ENCODE measurements around the gene RAPSN. TPM values are rescaled to one million over a fixed set of nuclear protein-coding genes. Genes with fewer than 3 reads are reported as not detected.

The RAPSN gene
- 0.58 TPM for polyA plus RNA-seq (2013, experiment 1 of 2; ENCODE audit: insufficient read length)
- polyA plus RNA-seq (2013, experiment 2 of 2; ENCODE audit: insufficient read length) = 0.37 TPM

DNA sequence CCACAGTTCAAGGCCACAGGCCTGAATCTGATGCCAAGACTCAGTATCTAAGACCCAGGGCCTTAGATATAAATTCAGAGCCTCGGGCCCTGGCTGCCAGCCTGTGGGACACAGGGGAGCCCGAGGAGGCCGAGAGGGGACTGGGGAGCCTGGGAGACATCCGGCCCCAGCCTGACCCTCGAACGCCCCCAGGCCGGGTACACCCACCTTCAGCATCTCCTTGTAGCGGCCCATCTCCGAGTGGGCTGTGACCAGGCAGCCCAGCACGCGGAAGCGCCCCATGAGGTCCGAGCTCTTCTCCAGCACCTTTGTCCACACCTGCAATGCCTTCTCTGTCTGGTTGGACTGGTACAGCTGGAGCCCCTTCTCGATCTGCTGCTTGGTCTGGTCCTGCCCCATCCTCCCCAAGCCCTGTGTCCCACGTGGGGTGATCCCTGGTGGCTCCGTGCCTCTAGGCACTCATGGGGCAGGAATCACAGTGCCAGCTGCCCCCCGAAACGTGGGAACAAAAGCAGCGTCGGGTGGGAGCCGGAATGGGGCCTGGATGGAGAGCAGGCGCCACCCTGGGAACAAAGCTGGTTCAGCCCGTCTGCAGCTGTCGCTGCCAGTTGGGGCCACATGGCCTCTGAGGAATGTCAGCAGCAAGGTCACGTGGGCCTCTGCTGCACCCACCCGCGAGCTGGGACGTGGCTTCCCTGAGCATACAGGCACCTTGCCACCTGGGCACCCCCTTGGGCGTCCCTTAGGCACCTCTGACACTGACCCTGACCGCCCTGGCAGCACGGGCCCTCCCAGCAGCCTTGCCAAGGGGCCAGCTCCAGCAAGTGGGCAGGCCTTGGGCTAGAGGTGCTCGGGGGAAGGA, at the start of gene RAPSN:
RAPSN (minus strand) TSS at position 571 of the 862 bp plus-strand sequence; CDS start at position 399, 172 bp downstream.
- DNase-seq = no peak

DNA sequence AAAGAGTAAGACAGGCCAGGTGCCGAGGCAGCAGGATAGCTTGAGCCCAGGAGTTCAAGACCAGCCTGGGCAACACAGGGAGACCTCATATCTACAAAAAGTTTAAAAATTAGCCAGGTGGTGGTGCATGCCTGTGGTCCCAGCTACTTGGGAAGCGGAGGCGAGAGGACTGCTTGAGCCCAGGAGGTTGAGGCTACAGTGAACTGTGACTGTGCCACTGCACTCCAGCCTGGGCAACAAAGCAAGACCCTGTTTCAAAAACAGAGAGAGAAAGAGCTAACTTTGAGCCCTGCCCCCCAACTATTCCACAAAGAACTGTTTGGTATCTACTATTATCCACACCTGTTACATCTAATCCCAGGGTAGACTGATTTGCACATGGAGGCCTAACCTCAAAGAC, 49.2 kb upstream of the RAPSN start:
- DNase-seq = no peak

DNA sequence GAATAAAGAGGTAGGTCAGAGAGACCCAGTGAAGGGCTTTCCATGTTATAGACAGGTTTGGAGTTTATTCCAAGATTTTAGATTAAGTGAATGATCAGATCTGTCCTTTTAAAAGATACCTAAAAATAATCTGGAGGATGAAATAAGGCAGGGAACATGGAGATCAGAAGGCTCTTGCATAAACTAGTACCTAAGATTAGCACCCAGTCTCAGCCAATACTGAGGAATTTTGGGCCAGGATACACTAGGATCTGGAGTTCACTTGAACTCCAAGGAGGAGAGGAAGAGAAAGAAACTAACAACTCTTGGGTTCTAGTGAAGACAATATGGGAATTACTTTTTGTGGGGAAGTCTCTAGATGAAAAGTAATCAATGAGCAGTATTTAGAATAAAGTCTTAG, 47.9 kb upstream of the RAPSN start:
- no peak for DNase-seq

DNA sequence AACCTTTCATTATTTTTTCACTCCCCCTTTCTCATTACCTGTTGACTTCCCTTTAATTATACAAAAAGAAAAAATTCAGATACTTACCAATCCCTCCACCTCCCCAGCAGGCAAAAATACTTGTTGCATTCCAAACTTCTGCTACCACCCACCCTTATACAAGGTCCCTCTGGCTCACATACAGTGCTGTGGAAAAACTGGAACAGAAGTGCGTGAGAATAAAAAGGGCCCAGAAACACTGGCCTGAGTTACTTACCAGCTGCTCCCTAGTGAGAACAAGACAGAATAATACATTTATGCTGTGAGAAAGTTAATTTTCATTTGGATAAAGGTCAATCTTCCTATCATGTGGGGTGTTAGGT, 46.9 kb upstream of the RAPSN start:
- peak; percentile 36 for DNase-seq

DNA sequence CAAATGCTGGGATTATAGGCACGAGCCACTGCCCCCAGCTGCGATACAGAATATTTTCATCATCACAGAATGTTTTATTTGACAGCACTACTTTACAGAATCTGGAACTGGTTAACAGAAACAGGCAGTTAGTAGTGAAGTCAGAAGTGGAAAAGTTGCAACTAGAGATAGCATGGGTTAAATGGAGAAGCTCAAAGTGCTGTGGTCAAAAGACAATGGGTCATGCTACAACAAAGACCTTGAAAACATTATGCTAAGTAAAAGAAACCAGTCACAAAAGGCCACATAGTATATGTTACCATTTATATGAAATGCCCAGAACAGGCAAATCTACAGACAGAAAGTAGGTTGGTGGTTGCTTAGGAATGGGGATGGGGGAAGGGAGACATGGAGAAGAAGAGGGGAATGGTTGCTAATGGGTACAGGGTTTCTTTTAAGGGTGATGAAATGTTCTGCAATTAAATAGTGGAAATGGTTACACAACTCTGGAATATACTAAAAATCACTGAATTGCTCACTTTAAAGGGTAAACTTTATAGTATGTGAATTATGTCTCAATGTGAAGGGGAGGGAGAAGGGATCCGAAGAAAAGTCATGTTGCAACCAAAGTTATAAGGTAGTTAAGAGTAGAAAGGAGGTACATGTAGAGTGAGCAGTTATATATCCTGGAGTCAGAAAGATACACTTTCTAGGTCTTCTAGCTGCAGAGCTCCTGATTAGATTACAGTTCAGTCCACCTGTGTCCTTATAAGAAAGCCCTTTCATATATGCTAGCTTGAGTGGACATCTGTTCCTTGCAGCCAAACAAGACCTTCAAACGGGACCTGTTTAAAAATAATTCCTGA, 46.3 kb upstream of the RAPSN start:
- DNase-seq = peak; percentile 93

DNA sequence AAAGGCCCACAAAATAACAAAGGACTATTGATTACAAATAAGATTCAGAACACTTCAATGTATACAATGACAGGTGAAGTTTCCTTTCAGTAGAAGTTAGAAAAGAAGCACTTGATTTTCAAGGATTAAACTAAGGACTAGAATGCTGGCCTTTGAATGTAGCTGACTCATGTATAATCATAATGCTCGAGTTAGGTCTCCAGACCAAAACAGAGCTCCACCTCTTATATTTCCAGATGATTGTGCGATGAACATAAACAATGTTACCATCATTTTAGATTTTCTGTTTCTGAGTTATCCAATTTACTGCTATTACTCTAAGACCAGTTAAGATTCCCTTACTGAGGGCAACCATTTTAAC, 40.4 kb upstream of the RAPSN start:
- no peak for DNase-seq

DNA sequence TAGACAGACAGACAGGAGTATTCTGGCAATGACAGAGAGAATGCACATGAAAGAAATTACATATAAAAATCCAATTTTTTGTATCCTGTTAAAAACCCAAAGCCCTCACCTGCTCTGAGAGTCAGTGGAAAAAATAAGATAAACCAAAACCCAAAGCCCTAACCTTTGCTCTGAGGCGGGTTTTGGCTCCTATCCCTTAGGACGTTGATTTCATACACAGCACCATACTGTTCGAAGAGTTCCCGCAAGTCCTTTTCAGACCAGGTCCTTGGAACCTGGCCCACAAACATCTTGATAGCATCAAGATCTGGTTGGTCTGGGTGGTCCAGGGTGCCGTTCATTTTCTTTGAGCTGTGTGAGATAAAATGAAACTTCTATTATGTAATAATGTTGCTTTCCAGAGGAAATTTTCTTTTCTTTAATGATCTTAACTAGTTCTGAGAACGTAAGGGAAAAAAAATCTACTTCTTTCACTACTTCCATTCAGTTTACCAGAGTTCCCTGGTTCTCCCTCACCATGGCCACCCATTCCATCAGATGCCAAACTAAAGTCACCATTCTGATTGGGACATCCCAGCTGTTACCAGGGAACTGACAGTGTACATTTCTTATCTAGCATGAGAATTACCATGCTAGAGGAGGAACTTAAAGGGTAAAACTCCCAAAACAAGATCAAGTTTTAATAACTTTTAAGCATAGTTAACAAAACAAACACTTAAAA, 39.9 kb upstream of the RAPSN start:
- no peak for DNase-seq

DNA sequence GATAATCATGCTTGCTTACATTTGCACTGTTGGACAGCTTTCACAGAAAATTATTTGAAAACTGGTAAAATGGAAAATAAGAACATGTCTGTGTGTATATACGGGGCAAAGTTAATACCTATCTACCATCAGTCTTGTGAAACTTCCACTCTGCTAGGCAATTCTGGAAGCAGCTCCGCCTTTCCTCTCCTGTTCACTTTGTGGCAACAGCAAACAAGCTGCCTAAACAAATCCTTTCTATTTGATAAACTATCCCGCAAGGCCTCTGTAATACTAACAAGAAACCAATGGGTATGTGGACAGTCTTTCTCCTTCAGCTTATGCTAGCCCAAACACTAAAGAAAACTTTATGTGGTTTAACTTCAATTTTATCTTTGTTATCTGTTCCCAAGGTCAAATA, 39.2 kb upstream of the RAPSN start:
- no peak for DNase-seq

DNA sequence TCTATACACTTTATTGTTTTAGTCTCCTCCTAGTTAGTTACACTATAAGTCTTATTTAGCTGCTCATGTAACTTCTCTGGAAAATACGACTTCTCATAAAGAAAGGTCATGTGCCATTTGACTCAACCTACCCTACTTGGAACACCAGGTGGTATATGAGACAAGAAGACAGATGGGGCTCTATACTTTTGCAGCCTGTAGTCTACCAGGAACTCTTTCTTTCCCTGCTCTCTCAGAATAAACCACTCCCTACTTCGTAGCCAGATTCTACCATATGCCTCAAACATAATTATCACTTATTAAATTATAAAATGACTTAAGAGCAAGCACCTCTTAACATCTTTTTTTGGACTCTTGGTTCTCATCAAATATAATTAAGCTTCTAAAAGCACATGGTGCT, 38.5 kb upstream of the RAPSN start:
- no peak for DNase-seq

DNA sequence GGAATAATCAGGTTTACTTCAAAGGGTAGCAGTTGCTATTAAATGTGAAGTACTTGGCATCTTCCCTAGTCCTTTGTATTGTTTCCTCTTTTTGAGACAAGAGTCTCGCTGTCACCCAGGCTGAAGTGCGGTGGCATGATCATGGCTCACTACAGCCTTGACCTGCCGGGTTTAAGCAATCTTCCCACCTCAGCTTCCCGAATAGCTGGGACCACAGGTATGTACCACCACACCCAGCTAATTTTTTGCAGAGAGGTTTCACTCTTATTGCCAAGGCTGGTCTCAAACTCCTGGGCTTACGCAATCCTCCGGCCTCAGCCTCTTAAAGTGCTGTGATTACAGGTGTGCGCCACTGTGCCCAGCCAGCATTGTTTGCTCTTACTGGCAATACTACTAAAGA, 36.2 kb upstream of the RAPSN start:
- no peak for DNase-seq

DNA sequence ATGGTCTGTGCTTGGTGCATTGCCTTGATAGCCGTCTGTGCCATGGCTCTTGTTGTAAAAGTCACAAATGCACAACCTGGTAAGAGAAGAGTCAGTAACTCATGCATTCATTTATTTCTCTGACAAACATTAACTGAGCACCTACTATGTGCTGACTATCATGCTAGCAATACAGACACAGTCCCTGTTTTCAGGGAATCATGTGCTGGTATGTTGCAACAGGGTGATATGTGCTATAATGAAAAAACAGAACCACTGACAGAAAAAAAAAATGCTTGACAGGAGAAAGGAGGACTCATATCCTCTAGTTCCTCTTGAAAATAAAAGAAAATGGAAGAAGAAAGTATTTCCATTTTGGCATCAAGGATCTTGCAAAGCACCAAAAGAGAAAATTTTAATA, 34.5 kb upstream of the RAPSN start:
- no peak for DNase-seq

DNA sequence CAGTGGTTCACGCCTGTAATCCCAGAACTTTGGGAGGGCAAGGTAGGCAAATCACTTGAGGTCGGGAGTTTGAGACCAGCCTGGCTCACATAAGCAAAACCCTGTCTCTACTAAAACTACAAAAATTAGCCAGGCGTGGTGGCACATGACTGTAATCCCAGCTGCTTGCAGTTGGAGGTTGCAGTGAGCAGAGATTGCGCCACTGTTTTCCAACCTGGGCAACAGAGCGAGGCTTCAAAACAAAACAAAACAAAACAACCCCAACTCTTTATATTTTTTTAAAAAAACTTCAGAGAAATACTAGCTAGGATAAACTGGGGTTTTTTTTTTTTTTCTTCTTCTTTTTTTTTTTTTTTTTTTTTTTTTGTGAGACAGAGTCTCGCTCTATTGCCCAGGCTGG, 31.8 kb upstream of the RAPSN start:
- no peak for DNase-seq

DNA sequence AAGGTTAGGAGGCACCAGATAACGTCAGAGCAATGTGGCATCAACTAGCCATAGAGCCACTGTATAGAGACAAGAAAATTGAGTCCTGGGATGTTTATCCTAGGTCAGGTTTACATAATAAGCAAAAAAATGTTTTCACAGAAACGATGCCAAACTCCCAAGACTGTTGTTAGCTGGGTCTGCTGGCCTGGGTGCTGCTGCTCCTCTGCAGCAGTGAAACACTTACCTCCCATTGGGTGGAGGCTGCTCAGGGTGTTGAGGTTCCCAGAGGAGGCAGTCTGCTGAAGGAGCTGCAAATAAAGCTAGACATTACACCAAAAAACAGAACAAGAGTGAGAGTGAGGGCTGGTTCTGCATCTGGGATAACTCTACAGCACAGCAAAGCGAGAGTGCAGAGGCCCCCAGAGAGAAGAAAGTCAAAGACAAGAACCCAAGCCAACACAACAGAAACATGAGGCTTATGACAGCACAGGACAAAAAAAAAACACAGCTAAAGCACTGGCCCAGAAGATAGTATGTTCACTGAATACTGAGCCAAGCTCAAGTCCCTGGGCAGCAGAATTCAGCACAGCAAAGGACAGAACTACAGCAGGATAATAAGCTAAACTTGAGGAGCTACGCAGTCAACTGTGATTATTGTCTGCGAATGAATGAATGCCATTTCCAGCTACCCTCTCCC, 29.9 kb upstream of the RAPSN start:
- no peak for DNase-seq

DNA sequence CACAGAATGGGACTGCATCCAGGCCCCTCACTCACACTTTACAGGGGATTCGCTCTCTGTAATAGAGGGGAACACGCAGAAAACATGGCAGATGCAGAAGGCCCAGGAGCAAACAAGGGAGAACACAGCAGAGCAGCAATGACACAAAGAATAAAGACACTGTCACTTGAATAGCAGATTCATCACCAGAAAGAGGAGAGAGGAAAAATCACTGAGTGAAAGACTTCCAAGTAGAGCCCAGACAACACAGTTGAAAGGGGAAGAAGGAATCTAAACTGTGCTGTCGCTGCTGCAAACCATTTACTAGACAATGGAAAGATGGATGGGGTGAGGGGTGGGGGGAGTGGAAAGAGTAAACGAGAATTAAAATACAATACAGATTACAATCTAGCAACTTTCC, 28.8 kb upstream of the RAPSN start:
- no peak for DNase-seq

DNA sequence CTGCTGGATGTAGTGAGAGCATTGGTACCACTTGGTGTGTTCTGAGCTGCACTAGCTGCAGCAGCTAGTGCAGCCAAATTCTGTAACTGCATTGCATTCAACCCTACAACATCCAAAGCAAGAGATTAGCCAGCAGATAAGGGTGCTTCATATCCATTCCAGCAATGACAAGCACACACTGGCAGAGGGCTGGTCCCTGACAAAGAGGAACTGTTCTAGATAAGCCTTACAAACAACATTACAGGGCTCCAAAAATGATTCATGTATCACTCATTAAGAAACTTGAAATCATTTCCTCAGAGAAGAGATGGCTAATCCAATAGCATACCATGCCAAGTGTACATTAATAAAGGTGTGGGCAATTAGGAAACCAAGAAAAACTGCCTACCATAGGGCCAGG, 28.4 kb upstream of the RAPSN start:
- DNase-seq = no peak

DNA sequence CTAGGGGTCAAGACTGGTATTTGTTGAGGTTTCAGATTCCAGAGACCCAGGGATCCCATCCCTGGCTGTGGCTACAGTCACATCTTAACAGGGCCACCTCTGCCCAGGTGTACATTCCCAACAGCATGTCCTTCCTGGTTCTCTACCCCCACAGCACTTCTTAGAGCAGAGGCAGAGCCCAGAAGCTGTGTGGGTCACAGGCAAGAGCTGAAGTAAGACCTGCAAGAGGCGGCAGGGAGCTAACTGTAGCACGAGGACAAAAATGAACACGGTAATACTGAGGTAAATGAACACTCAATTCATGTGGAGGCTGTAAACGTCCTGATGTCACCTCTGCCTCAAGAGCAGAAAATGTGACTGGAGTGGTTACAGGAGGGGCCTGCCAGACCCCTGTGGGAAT, 21.7 kb upstream of the RAPSN start:
- DNase-seq = no peak

DNA sequence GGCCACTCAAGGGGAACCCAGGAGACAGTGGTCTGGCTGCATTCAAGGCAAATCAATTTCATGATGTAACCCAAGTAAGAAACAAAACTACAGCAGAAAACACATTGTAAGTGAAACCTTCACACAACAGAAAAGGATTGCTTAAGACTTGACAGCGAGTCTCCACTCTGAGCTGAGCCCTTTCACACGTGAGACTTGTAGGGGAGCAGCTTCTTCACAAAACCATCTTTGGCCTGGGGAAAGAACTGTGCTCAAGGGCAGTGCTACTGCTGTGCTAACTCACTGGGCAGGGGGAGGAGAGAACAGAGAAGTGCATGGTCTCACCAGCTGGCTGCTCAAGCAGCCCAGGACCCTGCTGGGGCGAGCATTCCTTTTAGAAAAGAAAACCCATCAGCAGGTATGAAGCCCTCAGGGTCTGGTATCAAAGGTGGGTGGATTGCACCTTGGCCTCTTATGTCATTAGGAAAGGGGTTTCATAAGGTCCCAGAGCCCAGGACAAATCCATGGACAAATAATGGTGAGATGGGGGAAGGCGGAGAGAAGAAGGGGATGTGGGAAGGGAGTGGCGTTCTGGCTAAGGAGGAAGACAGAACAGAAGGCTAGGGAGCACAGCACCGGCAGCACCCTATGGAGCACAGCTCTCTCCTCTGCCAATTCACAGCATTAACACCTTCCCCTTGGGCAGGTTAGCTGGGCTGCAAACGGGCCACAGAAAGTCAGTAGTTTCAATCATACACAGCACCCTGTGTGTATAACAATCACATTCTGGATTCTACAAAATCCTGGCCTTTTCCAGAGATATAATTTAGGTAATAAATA, 20.6 kb upstream of the RAPSN start:
- DNase-seq = no peak

DNA sequence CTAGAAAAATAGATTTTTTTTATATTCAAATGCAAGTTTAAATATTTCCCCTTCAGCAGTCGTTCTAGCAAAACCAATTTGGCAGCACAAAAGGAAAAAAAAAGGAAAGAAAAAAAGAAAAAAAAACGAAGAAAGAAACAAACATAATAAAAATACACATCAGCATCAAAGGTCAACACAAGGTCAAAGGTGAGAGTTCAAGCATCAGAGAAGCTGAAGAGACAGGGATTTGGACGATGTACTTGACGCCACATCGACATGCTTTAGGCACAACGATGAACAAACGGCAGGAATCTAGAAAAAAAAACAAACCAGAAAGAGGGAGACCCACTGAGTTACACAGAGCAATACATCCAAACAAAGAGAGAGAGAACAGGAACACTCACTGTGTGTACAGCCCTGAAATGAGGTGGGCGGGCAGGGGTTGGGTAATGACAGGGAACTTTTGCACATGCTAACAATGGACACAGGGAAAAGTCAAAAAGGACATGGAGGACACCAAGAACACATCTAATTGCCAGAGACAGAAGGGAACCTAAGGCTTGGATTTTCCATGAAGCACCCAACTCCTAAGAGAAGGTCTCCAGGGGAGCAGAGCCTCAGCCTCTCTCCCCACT, 19.8 kb upstream of the RAPSN start:
- DNase-seq = no peak

DNA sequence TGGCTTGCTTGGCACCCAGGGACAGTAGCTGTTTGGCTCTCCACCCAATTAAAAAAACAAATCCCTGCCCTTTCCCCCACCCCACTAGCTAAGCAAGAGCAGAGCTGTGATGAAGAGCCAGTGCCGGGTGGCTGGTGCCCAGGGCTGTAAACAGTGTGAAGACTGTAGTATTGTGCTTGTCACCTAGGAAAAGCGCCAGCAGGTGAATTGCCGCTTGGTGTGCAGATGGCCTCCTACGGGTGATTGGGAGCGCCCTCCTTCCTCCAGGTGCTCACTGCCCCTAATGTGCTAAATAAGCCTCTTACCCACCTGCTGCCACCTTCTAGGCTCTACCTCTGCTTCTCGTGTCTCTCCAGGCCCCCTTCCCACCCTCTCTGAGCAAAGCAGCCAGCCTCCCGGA, 18.4 kb upstream of the RAPSN start:
- no peak for DNase-seq

DNA sequence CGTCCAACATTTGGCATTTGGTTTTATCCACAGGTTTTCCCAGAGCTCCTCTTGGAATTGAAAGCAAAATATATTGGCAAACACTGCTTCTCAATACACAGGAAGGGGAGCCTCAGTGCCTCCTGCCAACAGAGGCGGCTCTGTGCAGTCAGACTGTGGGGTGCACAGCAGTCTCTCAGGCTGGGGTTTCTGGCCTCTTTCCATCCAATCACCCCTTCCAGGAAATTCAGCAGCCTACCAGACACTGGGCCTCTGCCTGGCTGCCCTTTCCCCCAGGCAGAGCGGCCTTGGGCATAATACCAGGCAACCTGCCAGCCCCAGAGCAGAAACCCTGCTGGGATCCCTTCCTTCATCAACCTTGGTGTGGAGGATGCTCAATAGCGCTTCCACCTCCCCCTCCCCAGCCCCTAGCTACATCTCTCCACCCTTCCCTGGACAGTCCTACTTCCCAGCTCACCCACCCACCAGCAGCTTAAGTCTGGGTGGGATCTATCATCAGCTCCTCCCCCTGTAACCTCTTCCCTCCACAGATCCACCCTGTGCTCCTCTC, 17.8 kb upstream of the RAPSN start:
- no peak for DNase-seq

DNA sequence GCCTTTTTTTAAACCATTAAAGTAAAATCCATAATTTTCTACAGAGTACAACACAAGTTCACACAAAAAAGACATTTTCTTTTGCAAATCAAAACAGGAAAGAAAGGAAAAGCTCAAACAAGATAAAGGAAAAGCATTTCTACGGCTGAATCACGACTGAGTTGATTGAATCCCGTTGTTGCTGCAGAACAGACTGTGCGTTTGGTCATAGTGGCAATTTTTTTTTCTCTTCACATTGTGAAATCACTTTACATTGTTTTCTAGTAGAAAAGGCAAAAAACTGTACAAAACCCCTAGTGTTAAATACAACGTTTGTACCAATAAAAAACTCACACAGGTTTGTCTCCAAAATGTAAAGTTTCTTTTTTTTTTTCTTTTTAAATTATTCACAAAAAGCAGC, 17.3 kb upstream of the RAPSN start:
- DNase-seq = no peak

Data from fibroblast of skin of abdomen (primary cell).